Endothelial cell of umbilical vein (primary cell): ENCODE data around the gene RBM4.

Experiments used
- EZH2 ChIP-seq: IDR thresholded peaks from 2 replicates; pipeline ENCODE4 v1.6.1; 2012; ENCODE audit warnings: borderline replicate concordance, low read depth, mild to moderate bottlenecking, moderate library complexity, low read length, inconsistent platforms; ENCODE audit not compliant: severe bottlenecking
- MYC ChIP-seq: IDR thresholded peaks from one replicate; pipeline ENCODE4 v1.6.1; 2011; ENCODE audit warnings: mild to moderate bottlenecking, low read depth, low read length
- POLR2A ChIP-seq: IDR thresholded peaks from 2 replicates; pipeline ENCODE4 v1.6.1; 2012; ENCODE audit warnings: low read depth, mild to moderate bottlenecking, control low read depth, low read length
- POLR2AphosphoS5 ChIP-seq: IDR thresholded peaks from 2 replicates; pipeline ENCODE4 v1.6.1; 2012; ENCODE audit warnings: low read depth, mild to moderate bottlenecking, control low read depth, low read length, moderate library complexity; ENCODE audit not compliant: insufficient read depth
- TF ChIP-seq, protein P1 (sequence below), 2 donors: IDR thresholded peaks; 1 replicate in 1 of 2; 2 replicates in 1 of 2; pipeline ENCODE4 v1.5.1; 2011; ENCODE audit warnings: low read length in 2 of 2, mild to moderate bottlenecking in 2 of 2, moderate library complexity in 2 of 2, control low read depth in 1 of 2, inconsistent platforms in 1 of 2, low read depth in 1 of 2; ENCODE audit not compliant: insufficient read depth in 1 of 2; ENCODE audit errors: extremely low read depth in 1 of 2
- TF ChIP-seq, protein P2 (sequence below): IDR thresholded peaks from 2 replicates; pipeline ENCODE4 v1.6.1; 2011; ENCODE audit not compliant: insufficient read depth, insufficient read length

DNA sequence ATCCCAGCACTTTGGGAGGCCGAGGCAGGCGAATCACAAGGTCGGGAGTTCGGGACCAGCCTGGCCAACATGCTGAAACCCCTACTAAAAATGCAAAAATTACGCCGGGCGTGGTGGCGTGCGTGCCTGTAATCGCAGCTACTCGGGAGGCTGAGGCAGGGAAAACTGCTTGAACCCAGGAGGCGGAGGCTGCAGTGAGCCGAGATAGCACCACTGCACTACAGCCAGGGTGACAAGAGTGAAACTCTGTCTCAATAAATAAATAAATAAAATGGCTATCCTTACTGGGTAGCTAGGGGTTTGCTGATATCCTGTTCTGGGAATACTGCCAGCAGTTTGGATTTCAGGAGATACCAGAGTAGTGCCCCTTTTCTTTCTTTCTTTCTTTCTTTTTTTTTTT lies 24.4 kb upstream of the RBM4 start:
- TF ChIP-seq, protein P1, sequence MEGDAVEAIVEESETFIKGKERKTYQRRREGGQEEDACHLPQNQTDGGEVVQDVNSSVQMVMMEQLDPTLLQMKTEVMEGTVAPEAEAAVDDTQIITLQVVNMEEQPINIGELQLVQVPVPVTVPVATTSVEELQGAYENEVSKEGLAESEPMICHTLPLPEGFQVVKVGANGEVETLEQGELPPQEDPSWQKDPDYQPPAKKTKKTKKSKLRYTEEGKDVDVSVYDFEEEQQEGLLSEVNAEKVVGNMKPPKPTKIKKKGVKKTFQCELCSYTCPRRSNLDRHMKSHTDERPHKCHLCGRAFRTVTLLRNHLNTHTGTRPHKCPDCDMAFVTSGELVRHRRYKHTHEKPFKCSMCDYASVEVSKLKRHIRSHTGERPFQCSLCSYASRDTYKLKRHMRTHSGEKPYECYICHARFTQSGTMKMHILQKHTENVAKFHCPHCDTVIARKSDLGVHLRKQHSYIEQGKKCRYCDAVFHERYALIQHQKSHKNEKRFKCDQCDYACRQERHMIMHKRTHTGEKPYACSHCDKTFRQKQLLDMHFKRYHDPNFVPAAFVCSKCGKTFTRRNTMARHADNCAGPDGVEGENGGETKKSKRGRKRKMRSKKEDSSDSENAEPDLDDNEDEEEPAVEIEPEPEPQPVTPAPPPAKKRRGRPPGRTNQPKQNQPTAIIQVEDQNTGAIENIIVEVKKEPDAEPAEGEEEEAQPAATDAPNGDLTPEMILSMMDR (IDR thresholded peaks at IDR 0.05; ENCODE audit: extremely low read depth in 1 of 2, insufficient read depth in 1 of 2, low read depth in 1 of 2, low read length in 2 of 2): no peak
- TF ChIP-seq POLR2A (no peak), EZH2 (no peak), POLR2AphosphoS5 (no peak), MYC (no peak)
- TF ChIP-seq, protein P2, sequence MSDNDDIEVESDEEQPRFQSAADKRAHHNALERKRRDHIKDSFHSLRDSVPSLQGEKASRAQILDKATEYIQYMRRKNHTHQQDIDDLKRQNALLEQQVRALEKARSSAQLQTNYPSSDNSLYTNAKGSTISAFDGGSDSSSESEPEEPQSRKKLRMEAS: no peak
